A549 (cell line): ENCODE data around the gene FHIT. TPM values are rescaled to one million over a fixed set of nuclear protein-coding genes. Genes with fewer than 3 reads are reported as not detected.

Experiments
- ATAC-seq, 2 experiments: fragments of 200-7000 bp in 1 of 2; fragments of >200 bp in 1 of 2; cut with Nextera tagmentation in 1 of 2; cut with Tn5 transposase in 1 of 2; 3 replicates each; pipeline versions ENCODE4 v1.8.0 to v1.9.1; 2018 to 2020; ENCODE audit warnings: mild to moderate bottlenecking in 1 of 2, moderate library complexity in 1 of 2
- CTCF ChIA-PET: fragments of 300-600 bp; sonication (Branson Sonifier 250); formaldehyde crosslinking; extraction: SDS; loops from one replicate; lab custom pipeline; 2021; ENCODE audit warnings: antibody characterized with exemption, inconsistent platforms; lab: Yijun Ruan, JAX
- POLR2A ChIA-PET: fragments of 350-600 bp; formaldehyde crosslinking; extraction: SDS; loops from one replicate; lab custom pipeline; 2021; ENCODE audit warnings: antibody characterized with exemption, inconsistent platforms; lab: Yijun Ruan, JAX
- DNase-seq, 2 experiments: peaks; one replicate each; pipeline versions ENCODE4 v3.0.0 to v3.0.0-alpha.2; 2011 to 2016; ENCODE audit warnings: low read depth in 1 of 2, low spot score in 1 of 2
- FAIRE-seq: peaks from 2 replicates; lab custom pipeline; 2011; peaks lifted over from hg19 to GRCh38; lab: Jason Lieb, UNC
- H3K27ac ChIP-seq, 2 experiments: fragments of >200 bp; sonication (Bioruptor Twin); formaldehyde crosslinking; 3 replicates each; pipeline ENCODE4 v1.5.1; 2016 to 2017
- H3K4me1 ChIP-seq: fragments of >200 bp; sonication (Bioruptor Twin); formaldehyde crosslinking; 3 replicates; pipeline ENCODE4 v1.6.1; 2016
- H3K4me2 ChIP-seq: fragments of >200 bp; sonication (Bioruptor Twin); formaldehyde crosslinking; 3 replicates; pipeline ENCODE4 v1.6.1; 2016
- H3K4me3 ChIP-seq: fragments of >200 bp; sonication (Bioruptor Twin); formaldehyde crosslinking; 3 replicates; pipeline ENCODE4 v1.5.1; 2016
- H3K9me3 ChIP-seq: fragments of >200 bp; sonication (Bioruptor Twin); formaldehyde crosslinking; 3 replicates; pipeline ENCODE4 v1.6.1; 2016
- BHLHE40 ChIP-seq: IDR thresholded peaks from 2 replicates; pipeline ENCODE4 v1.6.1; 2012; ENCODE audit warnings: low read depth, low read length, inconsistent platforms
- CBX2 ChIP-seq: fragments of 200-600 bp; sonication (generic); IDR thresholded peaks from 2 replicates; pipeline ENCODE4 v1.6.1; 2016; ENCODE audit warnings: low read depth, mild to moderate bottlenecking, borderline replicate concordance
- CBX8 ChIP-seq: fragments of 200-600 bp; sonication (generic); IDR thresholded peaks from 2 replicates; pipeline ENCODE4 v1.6.1; 2016
- CHD4 ChIP-seq: fragments of 200-600 bp; sonication (generic); IDR thresholded peaks from 2 replicates; pipeline ENCODE4 v1.6.1; 2016; ENCODE audit warnings: antibody characterized with exemption, mild to moderate bottlenecking, borderline replicate concordance
- EHMT2 ChIP-seq: fragments of 200-600 bp; sonication (generic); IDR thresholded peaks from 2 replicates; pipeline ENCODE4 v1.6.1; 2016; ENCODE audit warnings: antibody characterized with exemption, low read depth, mild to moderate bottlenecking, moderate library complexity
- EP300 ChIP-seq, 2 experiments: fragments of >200 bp; sonication (Bioruptor Twin); formaldehyde crosslinking; IDR thresholded peaks; 2 replicates in 1 of 2; 3 replicates in 1 of 2; pipeline ENCODE4 v1.6.1; 2016 to 2017
- GATA3 ChIP-seq: IDR thresholded peaks from 2 replicates; pipeline ENCODE4 v1.6.1; 2012; ENCODE audit warnings: borderline replicate concordance
- HOXB5 ChIP-seq: fragments of 250-450 bp; sonication (Bioruptor Pico); IDR thresholded peaks from 2 replicates; pipeline ENCODE4 v1.5.0; 2020; ENCODE audit warnings: mild to moderate bottlenecking, moderate library complexity
- KDM1A ChIP-seq: fragments of 200-600 bp; sonication (generic); IDR thresholded peaks from 2 replicates; pipeline ENCODE4 v1.6.1; 2016; ENCODE audit warnings: low read depth, mild to moderate bottlenecking
- KDM5A ChIP-seq: fragments of 200-600 bp; sonication (generic); IDR thresholded peaks from 2 replicates; pipeline ENCODE4 v1.6.1; 2016; ENCODE audit warnings: antibody characterized with exemption, mild to moderate bottlenecking
- MYC ChIP-seq: IDR thresholded peaks from 2 replicates; pipeline ENCODE4 v1.6.1; 2012; ENCODE audit warnings: mild to moderate bottlenecking, inconsistent platforms, low read length, improper control_type of control experiment, borderline replicate concordance
- NFE2L2 ChIP-seq: fragments of 150-350 bp; conservative IDR thresholded peaks from 2 replicates; pipeline ENCODE4 v1.6.1; 2014; ENCODE audit warnings: low read length
- PHF8 ChIP-seq: fragments of 200-600 bp; sonication (generic); IDR thresholded peaks from 2 replicates; pipeline ENCODE4 v1.6.1; 2016; ENCODE audit warnings: low read depth, mild to moderate bottlenecking, antibody characterized with exemption, moderate library complexity, borderline replicate concordance
- POLR2AphosphoS2 ChIP-seq: conservative IDR thresholded peaks from 2 replicates; pipeline ENCODE4 v1.6.1; 2012; ENCODE audit warnings: low read length, improper control_type of control experiment, inconsistent platforms
- RCOR1 ChIP-seq: fragments of 150-350 bp; IDR thresholded peaks from 2 replicates; pipeline ENCODE4 v1.6.1; 2014; ENCODE audit warnings: antibody characterized with exemption, low read length, low read depth
- SMC3 ChIP-seq: fragments of >200 bp; sonication (Bioruptor Twin); formaldehyde crosslinking; IDR thresholded peaks from 3 replicates; pipeline ENCODE4 v1.6.1; 2018; ENCODE audit warnings: inconsistent platforms
- TFCP2L1 ChIP-seq: fragments of 250-450 bp; sonication (Bioruptor Pico); IDR thresholded peaks from 2 replicates; pipeline ENCODE4 v1.5.0; 2021; ENCODE audit warnings: mild to moderate bottlenecking
- ZFP36 ChIP-seq: fragments of 450-650 bp; IDR thresholded peaks from 2 replicates; pipeline ENCODE4 v1.6.1; 2014; ENCODE audit warnings: borderline replicate concordance; ENCODE audit not compliant: partially characterized antibody
- WGBS: methylation state at CpG from one replicate; pipeline ENCODE4 v1.1.6; 2017; ENCODE audit errors: missing lambda C conversion rate; 5-methylcytosine and 5-hydroxymethylcytosine counted together
- polyA plus RNA-seq, 4 experiments: library from polyadenylated mRNA; depleted of rRNA in 3 of 4; stranded (reverse); fragments of >200 nt; fragmentation: RNase III in 1 of 4; extraction: RNeasy Plus Mini Kit Qiagen cat#74134 plus additional on column Dnase treatment in 1 of 4; gene quantifications; 2 replicates in 3 of 4; 3 replicates in 1 of 4; pipeline ENCODE4 v1.2.3, GENCODE V29; 2011 to 2017
- TF ChIP-seq, protein P1 (sequence below): IDR thresholded peaks from 2 replicates; pipeline ENCODE4 v1.6.1; 2012; ENCODE audit warnings: low read depth, borderline replicate concordance
- TF ChIP-seq, protein P2 (sequence below): fragments of 450-650 bp; IDR thresholded peaks from 2 replicates; pipeline ENCODE4 v1.6.1; 2014; ENCODE audit warnings: antibody characterized with exemption
- TF ChIP-seq, protein P3 (sequence below): fragments of 250-450 bp; sonication (Bioruptor Pico); IDR thresholded peaks from 2 replicates; pipeline ENCODE4 v1.5.0; 2020; ENCODE audit warnings: low read depth, mild to moderate bottlenecking, moderate library complexity
- TF ChIP-seq, protein P4 (sequence below): fragments of >200 bp; sonication (Bioruptor Twin); formaldehyde crosslinking; IDR thresholded peaks from 3 replicates; pipeline ENCODE4 v1.5.1; 2016

FHIT gene
- polyA plus RNA-seq, 2 of the 4 experiments (the other 2 are of a cell fraction): 0.76 to 0.92 TPM

DNA sequence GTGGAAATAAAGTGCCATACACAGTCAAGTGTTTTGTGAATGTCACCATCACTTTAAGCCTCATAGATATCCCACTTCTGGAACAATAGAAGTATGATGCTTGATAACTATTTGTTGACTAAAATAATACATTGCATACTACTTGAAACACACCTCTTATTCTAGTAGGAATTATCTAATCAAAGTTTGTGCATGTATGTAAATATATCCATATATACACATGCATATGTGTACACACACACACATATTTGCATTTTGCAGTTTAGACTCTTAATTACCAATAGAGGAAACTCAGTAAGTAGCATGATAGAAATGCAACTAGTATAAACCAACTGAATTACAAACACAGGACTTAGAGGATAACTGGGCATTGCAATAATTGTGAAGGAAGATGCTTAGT is 1084.1 kb downstream of the FHIT start:
- FAIRE-seq (no peak), ATAC-seq (no peak), DNase-seq (no peak)
- ChIA-PET POLR2A (no interaction called here), CTCF (no interaction called here)
- no peaks in the 10 kb centered on the region for H3K4me1 ChIP-seq
- H3K4me3 ChIP-seq: no peak overlapping the region
- no peak overlapping the region for H3K4me2 ChIP-seq
- TF ChIP-seq MYC (no peak), ZFP36 (no peak), CBX2 (no peak), HOXB5 (CRISPR knock-in tag) (no peak), NFE2L2 (no peak), CBX8 (no peak), GATA3 (no peak), TFCP2L1 (CRISPR knock-in tag) (no peak), EHMT2 (no peak), KDM1A (no peak), KDM5A (no peak)
- TF ChIP-seq, protein P1, sequence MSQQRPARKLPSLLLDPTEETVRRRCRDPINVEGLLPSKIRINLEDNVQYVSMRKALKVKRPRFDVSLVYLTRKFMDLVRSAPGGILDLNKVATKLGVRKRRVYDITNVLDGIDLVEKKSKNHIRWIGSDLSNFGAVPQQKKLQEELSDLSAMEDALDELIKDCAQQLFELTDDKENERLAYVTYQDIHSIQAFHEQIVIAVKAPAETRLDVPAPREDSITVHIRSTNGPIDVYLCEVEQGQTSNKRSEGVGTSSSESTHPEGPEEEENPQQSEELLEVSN: no peak
- TF ChIP-seq, protein P2, sequence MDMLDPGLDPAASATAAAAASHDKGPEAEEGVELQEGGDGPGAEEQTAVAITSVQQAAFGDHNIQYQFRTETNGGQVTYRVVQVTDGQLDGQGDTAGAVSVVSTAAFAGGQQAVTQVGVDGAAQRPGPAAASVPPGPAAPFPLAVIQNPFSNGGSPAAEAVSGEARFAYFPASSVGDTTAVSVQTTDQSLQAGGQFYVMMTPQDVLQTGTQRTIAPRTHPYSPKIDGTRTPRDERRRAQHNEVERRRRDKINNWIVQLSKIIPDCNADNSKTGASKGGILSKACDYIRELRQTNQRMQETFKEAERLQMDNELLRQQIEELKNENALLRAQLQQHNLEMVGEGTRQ: no peak
- TF ChIP-seq, protein P3, sequence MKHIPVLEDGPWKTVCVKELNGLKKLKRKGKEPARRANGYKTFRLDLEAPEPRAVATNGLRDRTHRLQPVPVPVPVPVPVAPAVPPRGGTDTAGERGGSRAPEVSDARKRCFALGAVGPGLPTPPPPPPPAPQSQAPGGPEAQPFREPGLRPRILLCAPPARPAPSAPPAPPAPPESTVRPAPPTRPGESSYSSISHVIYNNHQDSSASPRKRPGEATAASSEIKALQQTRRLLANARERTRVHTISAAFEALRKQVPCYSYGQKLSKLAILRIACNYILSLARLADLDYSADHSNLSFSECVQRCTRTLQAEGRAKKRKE (CRISPR knock-in tag): no peak
- no peaks in the 10 kb centered on the region for H3K9me3 ChIP-seq
- H3K27ac ChIP-seq: no peak overlapping the region

DNA sequence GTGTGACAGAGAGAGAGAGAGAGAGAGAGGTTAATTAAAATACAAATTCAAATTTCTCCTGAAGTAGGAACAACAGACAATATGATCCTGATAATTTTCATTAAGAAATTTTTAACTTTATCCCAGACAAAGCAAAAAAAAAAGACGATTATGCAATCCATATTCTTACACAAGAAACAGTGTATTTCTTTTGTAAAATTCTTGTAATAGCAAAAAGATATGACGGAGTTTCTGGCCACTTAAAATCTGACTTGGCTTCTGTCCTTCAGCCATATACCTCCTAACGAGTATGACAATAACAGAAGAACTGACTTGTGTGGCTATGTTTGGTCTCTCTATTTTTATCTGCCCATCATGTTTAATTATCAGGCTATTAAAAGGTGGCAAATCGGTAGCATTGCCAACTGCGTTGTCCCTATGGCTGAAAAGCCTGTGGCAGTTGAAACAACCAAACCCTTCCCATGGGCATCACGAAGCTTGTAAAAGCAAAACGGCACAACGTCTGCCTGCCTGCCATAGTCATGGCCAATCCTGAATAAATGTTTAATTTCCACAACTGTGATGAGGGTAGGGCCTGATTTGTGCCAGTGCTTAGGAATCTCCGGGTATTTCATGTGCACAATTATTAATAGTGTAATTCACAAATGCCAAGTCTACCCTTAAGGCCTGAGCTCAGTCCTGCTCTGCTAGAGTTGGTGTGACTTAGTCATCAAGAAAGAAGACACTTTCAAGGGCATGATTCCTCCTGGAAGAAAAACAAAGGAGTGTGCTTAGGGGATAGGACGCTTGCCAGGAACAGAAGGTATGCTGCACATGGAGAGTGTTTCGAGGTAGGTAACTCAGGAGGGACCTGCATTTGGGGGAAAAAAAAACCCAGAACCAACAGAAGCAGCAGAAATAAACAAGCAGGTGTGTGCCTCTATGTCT is 1090.2 kb downstream of the FHIT start:
- 13% methylated on average over 11 of the region's 11 CpGs for WGBS
- FAIRE-seq: no peak
- no peak overlapping the region for H3K4me3 ChIP-seq
- POLR2A ChIA-PET: no interaction called here
- no peak for DNase-seq
- ATAC-seq: no peak
- no peak overlapping the region for H3K27ac ChIP-seq
- no peaks in the 10 kb centered on the region for H3K9me3 ChIP-seq
- H3K4me2 ChIP-seq: no peak overlapping the region
- no peak for TF ChIP-seq KDM1A
- no peak for TF ChIP-seq ZFP36
- TF ChIP-seq, protein P4, sequence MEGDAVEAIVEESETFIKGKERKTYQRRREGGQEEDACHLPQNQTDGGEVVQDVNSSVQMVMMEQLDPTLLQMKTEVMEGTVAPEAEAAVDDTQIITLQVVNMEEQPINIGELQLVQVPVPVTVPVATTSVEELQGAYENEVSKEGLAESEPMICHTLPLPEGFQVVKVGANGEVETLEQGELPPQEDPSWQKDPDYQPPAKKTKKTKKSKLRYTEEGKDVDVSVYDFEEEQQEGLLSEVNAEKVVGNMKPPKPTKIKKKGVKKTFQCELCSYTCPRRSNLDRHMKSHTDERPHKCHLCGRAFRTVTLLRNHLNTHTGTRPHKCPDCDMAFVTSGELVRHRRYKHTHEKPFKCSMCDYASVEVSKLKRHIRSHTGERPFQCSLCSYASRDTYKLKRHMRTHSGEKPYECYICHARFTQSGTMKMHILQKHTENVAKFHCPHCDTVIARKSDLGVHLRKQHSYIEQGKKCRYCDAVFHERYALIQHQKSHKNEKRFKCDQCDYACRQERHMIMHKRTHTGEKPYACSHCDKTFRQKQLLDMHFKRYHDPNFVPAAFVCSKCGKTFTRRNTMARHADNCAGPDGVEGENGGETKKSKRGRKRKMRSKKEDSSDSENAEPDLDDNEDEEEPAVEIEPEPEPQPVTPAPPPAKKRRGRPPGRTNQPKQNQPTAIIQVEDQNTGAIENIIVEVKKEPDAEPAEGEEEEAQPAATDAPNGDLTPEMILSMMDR: no peak
- no peak for TF ChIP-seq POLR2AphosphoS2
- TF ChIP-seq TFCP2L1 (CRISPR knock-in tag): no peak
- no peak for TF ChIP-seq RCOR1
- TF ChIP-seq, protein P1: no peak
- no peak for TF ChIP-seq PHF8
- TF ChIP-seq EP300 (IDR thresholded peaks at IDR 0.05): no peak
- no peak for TF ChIP-seq BHLHE40
- no peak for TF ChIP-seq CHD4
- TF ChIP-seq SMC3: no peak
- CTCF ChIA-PET: interaction anchor here (0.6 kb wide), 1 partner anchor 68 kb away, joined by 4 read pairs; no protein-coding TSS in a partner anchor
- H3K4me1 ChIP-seq: no peaks in the 10 kb centered on the region
